MV-4-11 (cell line): Measurements from ENCODE around the gene RBM33.
A peak's percentile ranks its signal among the peaks of the same experiment; 100 is the strongest.
"Not testable (repeated sequence)": the region's sequence is repeated elsewhere in the genome, so short reads cannot be mapped to it uniquely, and the experiment has no call there.

Experiments
- DNase-seq: peaks from one replicate; lab custom pipeline; 2025; lab: John Stamatoyannopoulos, UW

Gene RBM33

DNA sequence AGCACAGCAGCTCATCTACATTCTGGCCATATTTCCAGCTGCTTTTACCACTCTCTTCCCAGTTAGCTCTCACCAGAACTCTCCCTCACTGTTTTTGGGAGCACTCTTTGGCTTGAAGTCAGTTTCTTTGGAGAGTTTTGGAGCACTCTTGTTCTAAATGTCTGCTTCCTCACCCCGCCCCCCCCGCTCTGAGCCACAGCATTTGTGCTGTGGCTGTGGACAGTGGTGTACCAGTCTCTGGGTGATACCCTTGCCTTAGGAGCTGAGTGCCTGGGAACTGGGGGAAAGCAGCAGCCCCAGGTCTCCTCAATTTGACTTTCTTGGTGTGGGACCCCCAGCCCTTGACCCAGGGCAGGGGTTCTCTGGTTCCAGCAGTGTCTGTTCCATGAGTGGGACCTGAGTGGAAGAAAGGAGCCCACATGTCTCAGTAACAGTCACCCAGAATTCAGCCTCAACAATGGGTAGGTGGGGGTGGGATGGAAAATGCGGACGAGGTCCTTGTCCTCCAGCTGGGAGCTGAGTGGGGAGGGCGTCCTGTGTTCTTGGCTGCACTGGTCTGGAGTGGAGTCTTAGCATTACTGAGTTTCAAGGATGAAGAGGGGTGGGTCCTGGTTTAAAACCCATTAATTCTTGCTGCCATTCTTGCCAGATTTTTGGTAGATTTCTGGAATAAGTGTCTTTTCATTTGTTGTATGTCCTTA, 18.0 kb downstream of the RBM33 start:
- no peak for DNase-seq

DNA sequence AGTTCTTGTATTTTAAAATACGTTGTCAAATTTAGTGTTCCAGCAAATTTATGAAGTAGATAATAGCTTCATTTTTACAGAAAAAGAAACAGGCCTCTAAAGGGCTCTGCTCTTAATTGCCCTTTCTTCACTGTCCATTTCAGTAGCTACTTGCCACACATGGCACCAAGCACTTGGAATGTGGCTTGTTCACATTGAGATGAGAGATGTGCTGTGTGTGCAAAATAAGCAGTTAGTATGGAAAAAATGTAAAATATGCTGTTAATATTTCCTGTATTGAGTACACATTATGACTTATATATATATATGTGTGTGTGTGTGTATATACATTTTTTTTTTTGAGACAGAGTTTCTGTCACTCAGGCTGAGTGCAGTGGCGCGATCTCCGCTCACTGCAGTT, 19.5 kb downstream of the RBM33 start:
- DNase-seq: no peak

DNA sequence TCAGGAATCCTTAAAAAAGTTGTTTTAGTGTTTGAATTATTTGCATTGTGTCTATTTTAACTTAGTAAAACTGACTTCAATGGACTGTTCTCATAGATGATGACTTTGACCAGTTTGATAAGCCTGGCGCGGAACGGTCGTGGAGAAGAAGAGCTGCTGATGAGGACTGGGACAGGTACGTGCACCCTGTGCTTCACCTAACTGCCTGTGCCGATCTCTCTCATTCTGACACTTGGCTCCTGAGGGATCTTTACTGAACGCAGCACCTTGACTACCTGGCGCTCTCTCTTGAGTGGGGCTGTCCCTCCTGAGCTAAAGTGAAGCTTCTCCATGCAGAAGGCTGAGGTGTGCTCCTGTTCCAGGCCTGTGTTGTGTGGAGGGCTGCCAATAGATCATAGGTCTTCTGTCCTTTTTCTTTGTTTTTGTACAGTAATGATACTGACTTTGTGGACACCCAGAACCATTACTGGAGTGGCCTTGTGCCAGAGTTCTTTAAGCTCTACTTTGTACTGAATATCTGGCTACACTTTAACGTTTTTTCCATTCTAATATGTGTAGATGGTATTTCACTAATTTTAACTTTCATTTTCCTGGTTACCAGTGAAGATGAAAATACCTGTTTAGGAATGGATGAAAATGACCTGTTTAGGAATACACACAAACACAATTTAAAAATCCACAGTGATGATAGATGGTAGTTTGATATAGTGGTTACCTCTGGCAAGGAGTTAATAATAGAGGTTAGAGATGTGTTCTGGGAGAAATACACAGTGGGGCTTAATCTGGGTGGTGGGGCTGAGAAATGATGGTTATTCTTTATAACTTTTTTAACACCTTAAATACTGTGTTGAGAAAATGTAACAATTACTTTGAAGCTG, 20.9 kb downstream of the RBM33 start:
- DNase-seq: no peak

DNA sequence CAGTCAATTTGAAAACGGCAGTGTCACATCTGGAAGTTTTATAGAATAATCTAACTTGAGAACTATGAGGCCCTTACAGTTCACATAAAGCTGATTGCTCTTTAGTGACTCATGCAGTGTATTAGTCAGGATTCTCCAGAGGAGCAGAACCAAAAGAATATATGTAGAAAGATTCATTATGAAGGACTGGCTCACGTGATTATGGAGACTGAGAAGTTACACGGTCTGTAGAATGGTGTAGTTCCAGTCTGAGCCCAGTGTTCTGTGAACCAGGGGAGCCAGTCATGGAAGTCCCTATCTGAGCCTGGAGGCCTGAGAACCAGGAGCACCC, 21.5 kb downstream of the RBM33 start:
- peak; percentile 69 for DNase-seq

DNA sequence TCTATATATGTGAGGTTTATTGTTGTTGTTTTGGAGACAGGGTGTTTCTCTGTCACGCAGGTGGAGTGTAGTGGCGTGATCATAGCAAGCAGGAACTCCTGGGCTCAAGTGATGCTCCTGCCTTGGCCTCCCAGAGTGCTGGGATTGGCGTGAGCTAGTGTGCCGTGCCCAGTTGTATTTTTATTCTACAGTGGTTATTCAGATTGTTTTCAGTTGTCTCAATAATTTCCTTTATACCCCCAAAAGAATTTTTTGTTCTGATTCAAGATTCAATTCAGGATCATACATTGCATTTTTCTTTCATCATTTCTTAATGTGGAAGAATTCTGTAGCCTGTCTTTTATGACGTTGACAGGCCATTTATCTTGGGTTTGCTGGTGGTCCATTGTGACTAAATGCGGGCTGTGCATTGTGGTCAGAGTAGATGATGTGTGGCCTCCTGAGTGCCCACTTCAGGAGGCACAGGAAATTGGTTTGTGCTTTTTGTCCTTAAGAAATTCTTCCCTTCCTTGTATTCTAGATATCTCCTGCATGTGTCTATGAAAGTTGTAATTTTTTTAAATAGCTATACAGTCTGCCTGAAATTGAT, 22.9 kb downstream of the RBM33 start:
- DNase-seq: peak; percentile 37

DNA sequence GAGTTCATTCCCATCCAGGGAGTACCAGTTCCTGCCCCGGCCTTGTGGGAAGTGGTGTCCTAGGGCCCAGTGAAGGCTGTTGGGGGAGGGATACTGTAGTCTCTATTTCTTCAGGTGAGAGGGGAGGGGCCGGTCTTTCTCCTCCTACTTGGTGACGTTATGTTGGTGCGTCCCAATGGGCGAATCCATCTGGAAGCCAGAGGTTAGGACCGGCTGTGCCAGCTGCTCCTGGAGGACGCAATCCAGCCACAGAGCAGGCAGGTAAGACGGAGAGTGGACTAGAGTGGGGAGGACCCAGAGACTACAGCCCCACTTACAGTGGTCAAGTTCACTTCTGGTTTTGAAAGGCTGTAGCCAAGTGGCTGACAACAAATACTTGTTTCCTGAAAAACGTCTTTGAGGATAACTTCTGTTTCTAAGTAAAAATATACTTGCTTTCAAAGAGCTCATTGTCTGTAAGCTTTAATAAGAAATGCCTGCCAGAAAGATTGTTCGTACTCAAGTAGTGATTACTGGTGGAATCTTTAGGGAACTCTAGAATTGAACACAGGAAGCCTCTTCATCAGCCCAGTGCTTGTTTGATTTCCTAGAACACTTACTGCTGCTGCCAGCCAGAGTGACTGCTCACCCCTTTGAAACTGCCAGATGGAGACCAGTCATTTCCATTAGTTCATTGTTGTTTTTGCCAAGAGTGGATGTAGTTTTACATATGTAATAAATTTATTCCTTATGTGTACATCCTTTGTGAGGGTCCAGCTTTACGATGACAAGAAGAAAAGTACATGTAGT, 25.4 kb downstream of the RBM33 start:
- DNase-seq: peak; percentile 40

DNA sequence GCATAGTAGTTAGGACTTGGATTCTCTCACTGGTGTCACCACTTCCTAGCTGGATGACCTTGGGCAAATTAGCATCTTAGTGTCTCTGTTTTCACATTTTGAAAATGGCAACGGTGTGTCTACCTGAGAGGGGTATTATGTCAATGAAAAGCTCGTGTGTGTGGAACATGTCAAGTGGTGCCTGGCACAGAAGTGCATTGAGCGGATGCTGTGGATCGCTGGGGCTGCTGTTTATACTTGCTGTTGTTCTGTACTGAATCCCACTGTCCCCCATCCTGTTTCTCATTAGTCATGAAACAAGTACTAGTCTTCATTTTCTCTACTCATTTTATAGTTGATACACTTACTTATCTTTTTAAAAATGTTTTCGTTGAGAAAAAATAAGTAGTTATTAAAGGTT, 26.1 kb downstream of the RBM33 start:
- no peak for DNase-seq

DNA sequence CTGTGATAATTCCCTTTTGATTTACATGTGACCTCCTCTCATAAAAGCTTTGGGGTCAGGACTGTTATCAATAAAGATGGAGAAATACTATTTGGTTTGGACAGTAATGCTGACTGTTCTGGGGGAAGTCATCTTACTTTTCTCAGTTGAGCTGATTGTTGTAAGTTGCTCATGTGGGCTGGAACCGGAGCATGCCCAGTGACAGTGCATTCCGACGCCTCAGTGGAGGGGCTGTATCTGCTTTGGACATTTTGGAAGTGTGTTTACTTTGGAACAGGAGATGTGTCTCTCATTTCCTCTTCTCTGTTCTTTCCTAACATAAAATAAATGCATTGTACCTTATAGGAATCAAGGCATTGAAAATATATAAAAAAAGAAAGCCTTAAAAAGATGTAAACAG, 30.1 kb downstream of the RBM33 start:
- DNase-seq: no peak

DNA sequence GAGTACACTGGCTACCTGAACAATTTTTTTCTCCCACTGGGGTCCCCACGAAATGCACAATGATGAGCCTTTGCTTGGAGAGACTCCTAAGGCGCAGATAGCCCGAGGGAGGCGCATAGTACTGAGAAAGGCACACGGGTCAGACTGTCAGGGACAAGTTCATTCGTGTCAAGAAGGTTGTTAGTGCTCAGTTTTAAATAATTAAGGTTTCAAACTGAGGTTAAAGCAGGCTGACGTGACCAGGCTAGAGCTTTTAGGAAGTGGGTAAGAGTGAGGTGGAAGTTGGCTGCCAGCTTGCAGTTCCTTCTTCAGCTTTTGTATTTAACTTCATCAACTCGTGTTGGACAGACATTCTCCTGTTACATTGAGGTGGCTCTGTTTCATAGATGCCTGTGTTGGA, 31.6 kb downstream of the RBM33 start:
- peak; percentile 79 for DNase-seq

DNA sequence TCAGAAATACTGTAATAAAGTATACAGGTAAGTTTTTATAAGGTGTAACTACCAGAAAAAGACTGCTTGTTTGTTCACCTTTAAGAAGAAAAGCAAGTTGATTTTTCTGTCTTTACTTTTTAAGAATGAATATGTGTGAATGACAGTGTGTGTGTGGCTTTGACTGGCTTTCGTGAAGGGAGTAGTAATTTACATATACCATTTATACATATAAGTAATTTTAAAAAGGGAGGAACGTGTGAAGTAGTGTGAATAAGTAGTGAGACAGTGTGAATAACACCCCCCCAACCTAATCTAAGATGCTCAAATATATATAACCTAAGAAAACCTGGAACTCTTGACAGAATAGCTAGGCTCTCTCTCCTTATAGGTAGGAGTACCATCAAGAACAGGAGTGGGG, 33.2 kb downstream of the RBM33 start:
- DNase-seq: no peak

DNA sequence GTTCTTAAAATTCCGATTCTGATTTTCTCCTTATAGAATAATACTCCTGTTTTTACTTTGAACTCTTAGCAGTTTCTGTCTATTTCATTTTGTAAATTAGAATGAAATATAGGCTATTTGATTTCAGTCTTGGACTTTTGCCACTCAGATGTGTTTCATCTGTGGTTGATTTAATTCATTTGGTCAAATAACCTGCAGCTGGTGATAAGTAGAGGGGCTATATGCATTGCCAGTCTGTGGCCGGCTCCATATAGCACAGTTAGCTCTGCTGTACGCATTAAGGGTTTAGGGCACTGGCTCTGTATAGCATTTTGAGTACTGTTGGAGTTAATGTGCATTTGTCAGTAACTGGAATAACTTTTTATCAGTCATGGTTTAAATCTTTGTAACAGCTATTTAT, 35.7 kb downstream of the RBM33 start:
- DNase-seq: no peak

DNA sequence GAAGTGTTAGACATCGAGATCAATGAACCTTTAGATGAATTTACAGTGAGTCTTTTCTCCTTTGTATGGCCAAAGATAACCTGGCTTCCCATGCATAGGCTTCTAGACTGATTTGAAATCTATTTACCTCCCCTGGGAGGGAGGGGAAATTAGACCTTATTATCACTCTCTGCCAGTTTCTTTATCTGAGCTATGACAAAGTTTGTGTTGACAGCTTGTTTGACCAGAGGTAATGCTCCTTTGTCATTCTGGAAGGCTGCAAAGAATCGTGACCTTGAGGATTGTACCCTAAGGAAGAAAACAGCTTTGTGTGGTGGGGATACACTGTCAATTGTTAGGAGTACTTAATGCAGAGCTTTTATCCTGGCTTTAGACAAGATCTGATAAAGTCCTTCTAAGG, 36.4 kb downstream of the RBM33 start:
- no peak for DNase-seq

DNA sequence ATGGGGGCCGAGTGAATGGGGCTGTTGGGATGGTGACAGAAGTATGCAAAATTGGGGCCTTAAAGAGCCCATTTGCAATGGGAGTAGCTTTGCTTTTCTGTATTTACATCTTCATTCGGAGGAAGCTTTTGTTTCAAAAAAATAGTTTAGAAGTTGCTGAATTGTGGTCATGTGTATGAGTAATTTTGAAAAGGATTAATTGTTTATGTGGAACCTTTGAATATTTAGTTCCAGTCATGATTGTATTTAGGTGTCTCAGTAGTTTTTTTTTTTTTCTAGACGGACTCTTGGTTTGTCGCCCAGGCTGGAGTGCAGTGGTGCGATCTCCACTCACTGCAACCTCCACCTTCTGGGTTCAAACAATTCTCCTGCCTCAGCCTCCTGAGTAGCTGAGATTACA, 37.2 kb downstream of the RBM33 start:
- DNase-seq: no peak

DNA sequence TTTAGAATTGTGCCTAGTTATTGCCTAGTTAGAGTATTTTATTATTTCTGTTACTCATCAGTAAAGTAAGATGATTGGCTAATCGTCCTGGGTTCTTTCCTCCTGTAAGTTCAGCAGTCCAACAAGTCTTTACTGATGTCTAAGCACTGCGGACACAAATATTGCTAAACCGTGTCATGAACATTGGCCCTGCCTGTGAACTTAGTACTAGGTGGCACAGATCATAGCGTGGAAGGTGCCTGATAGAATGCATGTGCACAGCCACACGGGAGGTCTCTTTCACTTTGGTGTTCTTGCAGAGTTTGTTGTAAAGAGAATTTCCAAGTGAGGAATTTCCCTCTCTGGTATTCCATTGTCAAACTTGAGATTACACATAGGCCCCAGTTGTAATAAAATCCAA, 38.0 kb downstream of the RBM33 start:
- no peak for DNase-seq

DNA sequence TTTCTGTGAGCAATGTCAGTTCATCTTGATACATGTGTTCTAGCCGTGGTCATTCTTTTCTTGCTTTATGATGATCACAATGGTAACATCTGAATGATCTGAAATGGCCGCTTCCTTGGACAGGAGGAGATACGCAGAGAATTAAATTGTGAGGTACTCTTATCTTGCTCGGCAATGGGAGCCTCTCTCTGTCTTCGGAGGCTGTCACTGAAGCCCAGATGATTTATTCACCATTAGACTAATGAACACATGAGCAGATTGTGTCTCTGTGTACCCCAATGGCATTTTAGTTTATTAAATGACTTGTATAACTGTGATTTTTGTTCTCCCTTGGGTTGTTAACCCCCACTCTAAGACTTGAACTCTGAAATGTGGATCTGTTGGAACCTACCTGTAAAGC, 38.6 kb downstream of the RBM33 start:
- no peak for DNase-seq

DNA sequence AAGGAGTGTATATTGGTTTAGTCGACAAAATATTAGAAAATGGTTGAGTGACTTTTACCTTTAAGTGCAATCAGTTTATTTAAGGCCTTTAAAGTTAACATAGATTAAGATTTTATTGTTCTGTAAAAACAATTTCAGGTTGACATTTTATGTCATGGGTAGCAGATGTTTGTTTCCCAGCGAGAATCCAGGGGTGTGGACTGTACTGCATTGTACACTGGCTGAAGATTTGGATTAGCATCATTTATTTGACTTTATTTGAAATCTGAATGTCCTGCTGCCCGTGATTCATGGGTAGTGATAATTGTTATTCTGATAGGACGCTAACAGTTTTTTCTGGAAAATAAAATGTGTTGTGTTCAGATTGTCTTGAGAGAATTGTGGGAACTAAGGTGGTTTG, 39.3 kb downstream of the RBM33 start:
- DNase-seq: no peak

DNA sequence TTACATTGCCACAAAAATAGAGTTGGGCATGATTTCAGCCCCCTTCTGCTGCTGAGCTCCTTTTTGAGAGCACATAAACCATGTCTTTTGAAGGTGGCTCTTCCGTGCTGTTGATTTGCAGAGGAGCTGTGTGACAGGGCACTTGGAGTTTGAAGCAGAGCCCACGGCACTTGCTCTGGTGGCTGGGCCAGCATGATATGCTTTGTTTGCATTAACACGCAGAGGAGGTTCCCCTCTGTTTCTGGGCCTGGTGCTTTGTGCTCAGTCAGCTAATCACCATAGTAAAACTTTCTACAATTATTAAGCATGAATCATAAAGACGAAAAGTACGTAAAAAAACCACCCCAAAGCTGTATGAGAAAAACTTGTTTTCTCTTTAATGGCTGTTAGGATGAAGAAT, 40.1 kb downstream of the RBM33 start:
- no peak for DNase-seq

DNA sequence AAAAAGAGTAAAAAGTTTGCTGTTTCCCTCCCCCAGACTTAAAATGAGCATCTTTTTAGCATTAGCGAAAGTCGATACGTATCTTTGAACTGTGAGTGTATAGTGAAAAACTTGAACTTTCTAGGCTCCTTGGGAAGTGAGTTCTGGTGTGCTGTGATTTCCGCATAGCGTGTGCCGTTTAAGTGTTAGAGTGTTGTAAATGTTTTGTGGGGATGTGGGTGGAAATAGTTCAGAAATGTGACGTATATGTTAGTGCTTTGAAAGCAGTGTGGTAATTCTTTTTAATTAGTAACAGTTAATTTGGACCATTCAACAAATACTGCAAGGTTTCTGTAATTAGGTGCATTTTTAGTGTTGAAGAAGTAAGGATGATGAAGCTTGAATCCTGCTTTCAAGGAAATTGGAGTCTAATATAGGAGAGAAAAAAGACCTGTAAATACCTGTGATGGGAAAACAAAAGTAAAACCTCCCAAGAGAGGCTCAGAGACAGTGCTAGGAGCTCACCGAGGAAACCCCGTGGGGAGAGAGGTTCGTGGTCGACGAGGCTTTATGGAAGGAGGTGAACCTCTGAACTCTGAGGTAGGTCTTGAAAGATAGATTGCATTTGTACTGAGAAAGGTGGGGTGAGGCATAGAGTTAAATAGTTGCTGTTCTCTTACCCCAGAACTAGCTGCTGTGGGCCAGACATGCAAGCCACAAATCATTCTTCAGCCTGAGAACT, 40.8 kb downstream of the RBM33 start:
- no peak for DNase-seq

DNA sequence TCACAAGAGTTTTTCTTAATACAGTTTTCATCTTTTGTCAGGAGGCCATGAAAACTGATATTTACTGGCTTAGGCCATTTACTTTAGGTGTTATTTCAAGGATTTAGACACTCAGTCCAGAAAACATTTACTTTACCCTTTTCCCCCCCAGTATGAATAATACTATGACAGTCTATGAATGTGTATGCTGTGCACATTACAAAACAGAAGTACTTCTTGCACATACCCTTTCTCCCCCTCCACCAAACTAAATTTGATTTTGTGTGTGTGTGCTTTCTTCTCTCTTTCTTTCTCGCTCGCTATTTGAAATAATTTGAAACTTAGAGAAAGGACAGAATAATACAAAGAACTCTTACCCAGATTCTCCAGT, 41.3 kb downstream of the RBM33 start:
- no peak for DNase-seq

DNA sequence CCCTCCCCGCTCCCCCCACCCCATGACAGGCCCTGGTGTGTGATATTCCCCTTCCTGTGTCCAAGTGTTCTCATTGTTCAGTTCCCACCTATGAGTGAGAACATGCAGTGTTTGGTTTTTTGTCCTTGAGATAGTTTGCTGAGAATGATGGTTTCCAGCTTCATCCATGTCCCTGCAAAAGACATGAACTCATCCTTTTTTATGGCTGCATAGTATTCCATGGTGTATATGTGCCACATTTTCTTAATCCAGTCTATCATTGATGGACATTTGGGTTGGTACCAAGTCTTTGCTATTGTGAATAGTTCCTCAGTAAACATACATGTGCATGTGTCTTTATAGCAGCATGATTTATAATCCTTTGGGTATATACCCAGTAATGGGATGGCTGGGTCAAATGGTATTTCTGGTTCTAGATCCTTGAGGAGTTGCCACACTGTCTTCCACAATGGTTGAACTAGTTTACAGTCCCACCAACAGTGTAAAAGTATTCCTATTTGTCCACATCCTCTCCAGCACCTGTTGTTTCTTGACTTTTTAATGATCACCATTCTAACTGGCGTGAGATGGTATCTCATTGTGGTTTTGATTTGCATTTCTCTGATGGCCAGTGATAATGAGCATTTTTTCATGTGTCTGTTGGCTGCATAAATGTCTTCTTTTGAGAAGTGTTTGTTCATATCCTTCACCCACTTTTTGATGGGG, 42.3 kb downstream of the RBM33 start:
- not testable (repeated sequence) for DNase-seq

DNA sequence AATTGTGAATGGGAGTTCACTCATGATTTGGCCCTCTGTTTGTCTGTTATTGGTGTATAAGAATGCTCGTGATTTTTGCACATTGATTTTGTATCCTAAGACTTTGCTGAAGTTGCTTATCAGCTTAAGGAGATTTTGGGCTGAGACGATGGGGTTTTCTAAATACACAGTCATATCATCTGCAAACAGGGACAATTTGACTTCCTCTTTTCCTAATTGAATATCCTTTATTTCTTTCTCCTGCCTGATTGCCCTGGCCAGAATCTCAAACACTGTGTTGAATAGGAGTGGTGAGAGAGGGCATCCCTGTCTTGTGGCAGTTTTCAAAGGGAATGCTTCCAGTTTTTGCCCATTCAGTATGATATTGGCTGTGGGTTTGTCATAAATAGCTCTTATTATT, 43.8 kb downstream of the RBM33 start:
- not testable (repeated sequence) for DNase-seq
